GM18909 (cell line): Measurements from ENCODE around the gene ZBTB20.

ENCODE experiments used
- ATAC-seq: cut with Tn5 transposase; IDR thresholded peaks from one replicate; pipeline ENCODE4 v1.9.1; 2021; ENCODE audit warnings: mild to moderate bottlenecking; ENCODE audit not compliant: unreplicated experiment, poor library complexity

The ZBTB20 gene

DNA sequence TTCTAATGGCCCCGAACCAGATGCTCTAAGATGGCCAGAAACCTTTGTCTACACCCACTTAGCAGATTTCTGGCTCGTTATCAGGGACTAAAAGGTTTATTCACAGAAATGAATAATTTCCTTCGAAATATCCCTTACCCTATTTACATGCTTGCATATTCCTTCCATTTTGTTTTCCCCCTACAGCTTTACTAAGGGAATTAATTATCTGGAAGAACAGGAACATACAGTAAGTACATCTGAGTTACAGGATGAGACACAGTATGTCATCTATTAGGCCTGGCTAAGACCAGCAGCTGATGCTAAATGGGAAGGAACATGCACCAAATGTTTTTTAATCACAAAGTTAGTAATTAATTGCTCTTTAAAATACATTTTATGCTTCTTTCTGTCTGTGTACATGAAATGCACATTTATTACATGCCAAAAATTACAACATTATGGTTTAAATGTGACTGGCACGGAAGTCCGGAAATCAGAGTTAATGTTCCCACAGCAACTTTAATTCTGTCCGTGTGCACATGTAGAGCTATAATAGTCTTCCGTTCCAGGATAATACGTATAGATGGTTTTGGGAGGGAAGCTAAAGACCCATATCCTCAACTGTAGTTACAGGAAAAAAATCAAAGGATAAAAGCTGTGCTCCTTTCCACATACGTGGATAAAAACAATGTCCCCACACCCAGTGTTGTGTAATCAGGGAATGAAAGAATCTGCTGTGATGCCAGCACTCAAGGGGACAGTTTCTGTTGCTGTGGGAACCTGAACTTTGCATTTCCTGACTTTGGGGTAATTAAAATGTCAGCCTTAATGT is 771.3 kb downstream of the ZBTB20 start:
- ATAC-seq = no peak

DNA sequence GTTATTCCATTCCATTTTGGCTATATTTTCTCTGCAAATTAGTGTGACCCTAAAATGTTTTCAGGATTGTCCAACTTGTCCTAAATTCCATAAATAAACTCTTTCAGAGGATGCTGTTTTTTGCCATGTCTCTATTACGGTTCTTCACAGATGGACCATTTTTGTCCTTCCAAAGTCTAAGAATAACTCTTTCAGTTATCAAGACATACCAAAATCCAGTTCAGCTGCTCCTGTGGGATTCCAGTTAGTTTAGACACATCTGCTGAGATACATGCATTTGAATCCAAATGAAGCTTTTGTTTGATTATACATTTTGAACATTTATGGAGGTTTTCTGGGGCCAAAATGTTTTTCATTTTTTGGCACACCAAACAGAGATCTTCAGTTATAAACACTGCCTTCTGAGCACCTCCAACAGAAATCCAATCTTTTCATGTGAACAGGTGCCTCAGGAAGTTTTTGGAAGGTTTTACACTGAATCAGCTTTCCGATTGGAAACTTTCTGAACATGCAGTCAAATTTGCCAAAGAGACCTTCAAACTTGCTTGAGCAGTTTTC is 772.6 kb downstream of the ZBTB20 start:
- no peak for ATAC-seq

DNA sequence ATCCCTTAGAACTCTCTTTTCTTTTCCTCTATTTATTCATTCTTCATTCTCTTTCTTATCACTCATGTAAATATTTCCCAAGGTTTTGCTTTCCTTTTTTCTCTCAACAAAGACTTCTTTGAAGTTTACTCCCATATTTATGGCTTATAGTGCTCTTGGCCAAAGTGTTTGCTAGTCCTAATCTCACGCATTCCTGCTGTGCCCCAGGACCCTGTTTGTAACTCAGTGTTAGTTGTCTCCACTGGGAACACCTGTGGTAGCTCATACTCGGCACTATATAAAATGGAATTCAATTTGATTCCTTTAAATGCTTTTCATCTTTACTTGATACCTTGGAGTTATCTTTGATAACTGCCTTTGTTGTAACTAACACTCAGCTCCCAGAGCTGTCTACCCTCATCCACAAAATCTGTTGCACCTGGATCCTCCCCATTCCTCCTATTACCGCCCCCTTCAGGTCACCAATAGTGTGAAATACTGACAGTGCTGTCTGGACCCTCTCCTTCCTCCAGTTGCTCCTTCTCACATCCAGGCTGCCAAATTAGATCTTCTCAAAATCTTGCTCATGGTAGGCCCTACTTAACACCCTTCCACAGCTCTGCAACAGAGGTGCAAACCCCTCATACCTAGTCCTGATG is 776.4 kb downstream of the ZBTB20 start:
- no peak for ATAC-seq

DNA sequence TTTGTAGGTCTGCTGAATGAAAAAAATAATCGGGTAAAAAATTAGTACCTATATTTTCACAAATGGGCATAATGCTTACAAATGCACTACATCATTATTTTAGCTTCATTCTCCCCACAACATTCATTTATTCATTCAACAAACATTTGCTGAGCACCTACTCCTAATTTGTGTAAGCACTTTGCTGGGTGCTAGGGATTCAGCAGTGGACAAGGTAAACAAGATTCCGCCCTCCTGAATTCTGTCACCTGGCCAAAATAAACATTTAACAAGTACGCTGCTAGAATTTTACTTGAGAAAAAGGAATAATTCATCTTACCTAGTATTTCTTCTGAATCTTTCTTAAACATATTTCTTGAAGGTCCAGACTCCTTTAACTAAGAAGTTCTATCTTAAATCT is 781.2 kb downstream of the ZBTB20 start:
- ATAC-seq = no peak

DNA sequence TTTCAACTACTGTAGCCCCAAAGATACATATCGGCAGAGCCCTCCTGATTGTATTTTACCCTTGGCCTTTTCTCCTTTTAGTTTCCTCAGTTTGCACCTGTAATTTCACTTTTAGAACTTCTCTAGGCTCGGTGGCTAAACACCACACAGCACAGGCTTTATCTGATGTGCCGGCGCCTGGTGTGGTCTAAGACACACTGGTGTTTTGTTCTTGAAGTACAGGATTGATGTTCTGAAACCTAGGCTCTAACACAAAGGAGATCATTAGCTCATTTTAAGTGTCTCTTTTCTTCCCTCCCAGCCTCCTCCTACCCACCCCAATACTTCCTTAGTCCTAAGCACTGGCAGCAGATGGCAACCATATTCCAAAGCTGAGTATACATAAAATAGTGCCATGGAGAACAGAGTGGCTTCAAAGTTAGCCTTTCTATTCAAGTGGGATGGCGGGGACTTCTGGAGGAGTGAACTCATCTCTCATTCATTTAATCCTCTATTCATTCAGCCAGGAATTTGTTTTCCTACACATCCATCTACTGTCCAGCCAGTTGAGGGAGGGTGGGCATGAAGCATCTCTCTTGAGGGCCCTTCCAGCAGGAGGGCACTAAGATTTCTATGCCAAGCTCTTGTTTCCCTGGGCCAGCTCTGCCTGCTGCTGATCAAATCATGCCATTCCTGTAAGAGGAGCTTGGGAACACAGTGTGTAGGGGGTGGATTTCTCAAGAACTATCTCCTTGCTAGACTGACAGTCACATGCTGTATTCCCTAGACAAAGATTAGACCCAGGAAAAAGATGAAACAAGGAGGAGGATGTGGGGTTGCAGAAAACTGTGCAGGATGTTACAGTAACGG is 782.1 kb downstream of the ZBTB20 start:
- no peak for ATAC-seq

DNA sequence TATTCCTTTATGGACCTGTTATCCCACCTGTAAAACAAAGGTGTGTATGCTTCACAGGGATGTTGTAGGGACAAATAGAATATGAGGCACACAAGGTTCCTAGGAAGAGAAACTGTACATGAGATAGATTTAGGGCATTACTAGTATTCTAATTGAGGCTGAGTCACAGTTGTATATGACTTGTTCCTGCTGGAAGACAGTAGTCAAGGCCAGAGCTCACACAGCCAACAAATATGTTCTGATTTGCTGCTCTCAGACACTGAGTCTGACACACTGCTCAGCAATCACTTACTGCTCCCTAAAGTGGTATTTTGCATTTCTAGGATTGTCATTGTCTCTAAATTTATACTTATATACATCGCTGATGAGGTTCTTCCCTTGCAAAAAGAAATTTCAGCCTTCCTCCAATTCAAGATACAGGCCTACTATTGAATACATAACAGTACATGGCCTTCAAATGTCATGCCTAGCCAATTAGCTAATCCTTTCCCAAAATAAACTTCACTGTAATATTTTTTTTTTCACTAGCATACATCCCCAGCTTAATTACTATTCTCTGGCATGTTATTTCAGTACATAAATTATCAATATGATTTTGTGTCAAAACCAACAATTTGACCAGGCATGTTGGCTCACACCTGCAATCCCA is 783.4 kb downstream of the ZBTB20 start:
- ATAC-seq = no peak

DNA sequence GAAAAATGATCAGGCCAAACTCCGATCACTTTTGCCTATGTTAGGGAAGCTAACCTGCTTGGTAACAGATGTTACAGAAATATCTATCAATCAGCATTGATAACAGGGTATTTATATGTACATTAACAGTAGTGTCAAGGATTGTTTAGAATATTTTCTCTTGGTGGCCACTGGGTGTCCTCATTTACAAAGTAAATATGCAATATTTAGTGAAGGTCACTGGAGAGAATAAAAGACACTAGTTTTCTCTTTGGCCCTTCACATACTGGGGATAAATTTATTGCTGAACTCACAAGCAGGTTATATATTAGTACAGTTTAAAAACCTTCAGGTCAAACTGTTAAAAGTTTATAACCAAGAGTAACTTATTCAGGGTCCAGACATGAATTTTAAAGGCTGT is 784.3 kb downstream of the ZBTB20 start:
- ATAC-seq = peak; percentile 68

DNA sequence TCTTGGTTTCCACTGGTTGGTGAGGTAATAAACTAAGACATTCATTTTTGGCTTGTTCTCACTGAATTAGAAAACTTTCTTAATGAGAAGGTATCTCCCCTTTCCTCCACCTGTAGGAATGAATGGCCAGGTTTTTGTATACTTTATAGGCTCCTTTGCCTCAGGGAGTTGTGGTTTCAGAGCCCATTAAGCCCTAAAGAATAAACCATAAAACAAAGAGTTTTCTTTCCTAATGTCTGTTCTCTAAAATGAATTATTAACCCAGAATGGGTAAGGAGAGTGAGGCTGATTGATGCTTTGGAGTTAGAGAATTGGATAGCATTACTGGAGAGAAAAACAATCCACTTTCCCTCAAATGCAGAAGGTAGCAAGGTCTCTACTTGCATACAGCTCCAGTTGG is 785.7 kb downstream of the ZBTB20 start:
- ATAC-seq = no peak

DNA sequence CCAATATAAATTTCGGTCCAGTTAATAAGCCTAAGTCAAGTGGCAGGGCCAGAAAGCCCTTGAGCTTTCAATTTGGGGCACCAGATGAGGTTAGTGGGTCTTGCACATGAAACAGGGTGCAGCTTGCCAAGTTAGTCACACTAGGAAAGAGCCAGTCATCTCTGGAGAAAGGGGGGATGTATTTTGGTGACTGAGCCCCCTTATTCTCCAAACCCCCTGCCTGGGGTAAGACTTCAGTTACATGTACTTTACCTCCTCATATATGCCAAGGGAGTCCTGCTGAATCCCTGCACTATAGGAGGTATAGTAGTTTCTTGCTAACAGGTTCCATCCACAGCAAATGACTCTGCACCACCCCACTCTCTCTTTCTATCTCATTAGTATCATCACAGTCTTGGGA is 790.6 kb downstream of the ZBTB20 start:
- no peak for ATAC-seq

DNA sequence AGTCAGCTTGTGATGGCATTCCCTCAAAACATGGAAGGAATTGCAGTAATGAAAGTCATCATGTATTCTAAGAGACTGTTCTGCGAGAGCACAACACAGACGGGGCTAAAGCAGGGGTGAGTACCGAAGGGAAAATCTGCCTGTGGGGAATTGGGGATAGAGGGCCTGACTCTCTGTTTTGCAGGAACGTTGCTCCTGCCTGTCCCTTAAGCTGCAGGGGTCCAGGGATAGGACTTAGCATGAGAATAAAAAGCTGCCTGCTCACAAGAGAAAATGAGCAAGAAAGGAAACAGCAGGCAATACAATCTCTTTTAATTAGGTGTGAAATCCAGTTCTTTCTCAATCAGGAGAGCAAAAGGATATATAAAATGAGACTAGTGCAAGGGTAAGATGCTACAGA is 791.0 kb downstream of the ZBTB20 start:
- no peak for ATAC-seq

DNA sequence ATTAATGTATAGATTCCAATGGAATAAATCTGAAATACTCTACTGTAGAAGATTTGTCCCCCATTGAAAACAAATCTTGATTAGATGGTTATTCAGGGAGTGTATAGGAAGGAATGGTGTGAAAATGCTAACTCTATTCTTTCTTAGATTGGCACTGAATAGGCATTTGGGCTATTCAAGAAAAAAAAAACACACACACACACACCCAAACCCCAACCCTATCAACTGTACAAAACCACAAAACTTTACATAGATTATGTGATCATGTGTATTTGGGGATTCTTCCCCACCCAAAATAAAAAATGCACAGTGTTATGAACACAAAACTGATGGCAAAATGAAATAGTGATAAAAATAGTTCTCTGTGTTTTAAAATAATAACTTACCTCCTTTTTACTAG is 791.4 kb downstream of the ZBTB20 start:
- no peak for ATAC-seq

DNA sequence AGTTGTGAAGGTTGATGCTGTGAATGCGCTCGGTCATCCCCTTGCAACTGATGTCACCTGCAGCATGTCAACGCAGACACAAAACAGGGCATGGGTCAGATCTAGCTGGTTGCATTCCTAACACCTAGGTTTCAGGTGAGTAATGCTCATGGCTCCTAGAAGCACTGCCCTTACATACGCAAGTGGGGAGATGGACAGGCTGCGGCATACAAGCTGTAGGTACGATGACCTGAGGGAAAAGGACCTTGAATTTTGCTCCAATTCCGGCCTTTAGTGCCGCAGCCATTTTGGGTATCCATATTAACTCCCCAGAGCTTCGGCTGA is 795.3 kb downstream of the ZBTB20 start:
- no peak for ATAC-seq

DNA sequence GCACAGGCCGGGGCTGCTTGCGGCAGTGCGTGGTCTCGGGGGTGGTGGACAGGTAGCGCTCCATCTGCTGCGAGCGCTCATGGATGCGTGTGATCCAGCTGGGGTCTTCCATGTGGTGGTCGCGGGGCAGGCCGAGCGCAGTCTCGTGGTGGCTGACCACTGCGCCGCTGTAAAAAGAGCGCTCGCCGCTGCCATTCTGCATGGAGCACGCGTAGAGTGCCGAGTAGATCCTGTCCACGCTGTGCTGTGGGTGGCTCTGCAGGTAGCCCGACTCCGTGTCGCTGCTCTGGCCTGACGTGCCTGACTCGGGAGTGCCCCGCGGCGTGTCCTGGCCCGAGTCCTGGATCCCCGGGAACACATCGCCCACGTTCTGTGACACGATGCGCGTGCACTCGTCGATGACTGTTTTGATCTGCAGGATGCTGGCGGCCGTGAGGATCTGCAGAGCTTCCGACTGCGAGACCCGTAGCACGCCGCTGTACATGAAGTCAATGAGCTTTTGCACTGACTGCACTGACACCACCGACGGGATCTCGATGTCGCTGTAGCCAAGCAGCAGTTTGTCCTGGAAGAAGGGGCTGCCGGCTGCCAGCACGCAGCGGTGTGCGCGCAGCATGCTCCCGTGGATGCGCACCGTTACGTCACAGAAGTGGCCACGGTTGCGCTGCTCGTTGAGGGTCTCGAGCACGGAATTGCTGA is 795.8 kb downstream of the ZBTB20 start:
- no peak for ATAC-seq

DNA sequence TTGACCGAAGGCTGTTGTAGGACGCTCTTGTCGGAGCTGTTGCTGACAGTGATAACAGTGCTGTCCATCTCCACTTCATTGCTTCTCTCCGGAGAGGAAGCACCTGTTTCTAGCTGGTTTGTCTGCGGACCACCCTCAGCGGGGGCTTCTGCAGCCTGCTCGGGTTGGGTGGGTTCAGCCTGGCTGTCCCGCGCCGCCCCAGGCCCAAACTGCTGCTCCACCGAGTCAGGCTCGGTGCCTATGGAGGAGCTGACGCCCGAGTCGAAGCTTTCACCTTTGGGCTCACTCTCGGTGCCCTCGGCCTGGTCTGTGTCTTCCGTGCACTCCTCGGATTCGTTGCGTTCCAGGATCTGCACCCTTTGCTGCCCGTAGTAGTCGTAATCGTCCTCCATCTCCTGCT is 796.4 kb downstream of the ZBTB20 start:
- no peak for ATAC-seq

DNA sequence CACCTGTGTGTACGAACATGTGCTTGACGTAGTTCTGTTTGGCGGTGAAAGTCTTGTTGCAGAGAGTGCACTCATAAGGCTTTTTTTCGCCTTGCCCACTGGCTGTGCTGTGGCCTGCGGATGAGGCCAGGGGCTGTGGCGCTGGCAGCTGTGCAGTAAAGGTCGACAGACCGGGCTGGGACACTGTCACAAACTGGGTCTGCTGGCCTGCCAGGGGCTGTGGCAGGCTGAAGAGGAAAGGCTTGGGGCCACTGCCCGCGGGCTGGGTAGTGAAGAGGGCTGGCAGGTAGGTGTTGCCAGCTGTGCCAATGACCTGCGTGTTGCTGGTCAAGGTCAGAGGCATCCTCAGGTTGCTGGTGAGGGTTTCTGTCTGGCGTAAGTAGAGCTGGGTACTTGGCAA is 796.8 kb downstream of the ZBTB20 start:
- no peak for ATAC-seq

DNA sequence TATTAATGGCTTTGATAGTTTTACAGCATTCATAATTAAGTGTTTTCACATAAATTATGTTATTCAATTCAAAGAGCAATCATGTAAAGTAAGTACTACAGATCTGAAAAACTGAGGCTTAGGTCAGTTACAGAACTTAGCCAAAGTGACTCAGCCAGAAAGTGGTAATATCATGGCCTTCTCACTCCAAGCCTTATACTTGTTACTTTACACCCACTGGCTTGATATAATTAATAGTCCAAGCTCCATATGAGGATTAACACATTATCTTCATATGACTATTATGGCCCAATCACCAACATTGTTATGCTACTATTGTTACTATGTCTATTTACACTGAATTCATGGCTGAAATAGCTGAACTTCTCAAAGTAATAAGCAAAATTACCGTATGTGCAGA is 802.6 kb downstream of the ZBTB20 start:
- ATAC-seq = no peak

DNA sequence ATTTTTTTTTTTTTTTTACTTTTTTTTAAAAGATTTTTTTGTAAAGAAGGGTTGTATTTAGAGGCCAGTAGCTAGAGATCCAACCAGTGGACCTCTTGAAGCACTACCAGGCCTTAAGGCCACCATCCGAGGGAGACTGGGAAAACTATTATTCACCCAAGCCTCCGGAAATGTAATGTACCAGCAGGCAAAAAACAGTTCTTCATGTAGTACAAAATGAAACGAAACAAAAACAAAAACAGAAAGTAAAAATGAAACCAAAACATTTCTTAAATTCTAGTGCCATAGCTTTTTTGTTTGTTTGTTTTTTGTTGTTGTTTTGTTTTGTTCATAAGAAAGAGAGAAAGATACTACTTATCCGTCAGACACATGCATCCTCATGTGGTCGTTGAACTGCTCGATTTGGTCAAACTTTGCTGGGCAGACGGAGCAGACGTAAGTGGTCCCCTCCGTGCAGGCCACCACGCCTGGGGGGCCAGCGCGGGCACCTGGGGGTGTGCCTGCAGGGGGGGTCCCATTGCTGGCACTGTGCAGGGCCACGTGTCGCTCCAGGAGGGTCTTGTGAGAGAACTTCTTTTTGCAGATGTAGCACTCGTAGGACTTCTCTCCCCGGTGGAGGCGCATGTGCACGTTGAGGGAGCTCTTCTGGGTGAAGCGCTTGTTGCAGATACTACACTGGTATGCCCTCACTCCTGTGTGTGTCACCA is 808.3 kb downstream of the ZBTB20 start:
- no peak for ATAC-seq

DNA sequence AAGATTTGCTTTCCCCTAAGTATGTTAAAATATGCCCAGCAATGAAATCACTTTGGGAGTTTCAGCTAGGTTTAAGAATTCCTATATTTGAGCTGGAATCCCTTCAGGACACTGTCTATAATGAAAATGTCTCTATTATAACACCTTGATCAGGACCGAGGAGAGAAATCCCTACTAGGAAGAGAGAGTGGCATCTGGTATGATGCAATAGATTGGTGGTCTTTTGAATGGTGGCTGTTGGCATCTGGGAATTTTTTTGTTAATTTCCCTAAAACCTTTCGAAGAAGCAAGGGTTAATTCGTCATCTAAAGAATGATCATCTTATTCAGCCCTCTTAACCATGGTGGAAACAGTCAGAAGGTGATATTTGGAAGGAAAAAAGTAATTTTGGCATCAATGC is 810.2 kb downstream of the ZBTB20 start:
- no peak for ATAC-seq

DNA sequence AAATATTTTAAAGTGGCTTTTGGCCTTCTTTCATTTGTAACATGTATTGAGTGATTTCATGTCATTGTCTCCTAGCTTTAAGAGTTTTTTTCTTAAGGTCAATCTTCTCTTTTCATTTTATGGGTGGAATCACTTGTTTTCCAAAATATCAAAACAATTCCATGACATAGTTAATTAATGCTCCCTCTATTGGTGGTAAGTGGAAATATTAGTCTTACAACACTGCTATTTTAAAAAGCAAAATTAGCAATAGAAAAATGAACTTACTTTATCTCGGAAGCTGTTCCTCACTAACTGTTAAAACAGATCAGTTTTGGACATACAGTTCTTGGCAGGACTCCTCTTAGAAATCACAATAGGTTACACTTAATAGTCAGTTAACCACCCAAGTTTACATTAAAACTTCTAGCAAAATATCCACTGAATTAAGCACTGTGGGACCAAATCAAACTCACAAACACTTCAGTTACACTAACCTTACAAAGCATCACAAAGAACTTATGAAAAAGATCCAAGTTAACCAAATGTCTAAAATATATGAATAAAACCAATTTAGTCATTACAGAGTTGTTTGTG is 810.9 kb downstream of the ZBTB20 start:
- no peak for ATAC-seq
